ENCODE results near the gene FH. TPM values are rescaled to one million over a fixed set of nuclear protein-coding genes. Genes with fewer than 3 reads are reported as not detected.

FH gene
- total and polyA plus RNA-seq, 2 of the 13 experiments (the other 11 are each of a cell fraction or from before 2014, with no cell fraction given) = 39.2 to 152 TPM

- BruUV-seq (replicated peaks) = no TSS peak
- intact Hi-C loops (cut with micrococcal nuclease; ENCODE audit: unreplicated experiment) = no loop called here
- CTCF ChIA-PET (ENCODE audit: low intra/inter-chr PET ratio, low total read pairs) = no interaction called here
- FAIRE-seq = no peak
- no peaks in the 10 kb centered on the region for H3K27me3 ChIP-seq (ENCODE audit: control insufficient read depth in 1 of 2, insufficient read depth in 2 of 2, low read length in 2 of 2)
- peaks cover 10% of the 10 kb centered on the region; the same call in 1 of the 2 replicates for H3K4me1 ChIP-seq (ENCODE audit: insufficient read depth, low read length)
- WGBS (ENCODE audit: low lambda C conversion rate) = 75% methylated on average over 3 of the region's 3 CpGs
- H3K79me2 ChIP-seq (ENCODE audit: insufficient read depth, low read length) = no peaks in the 10 kb centered on the region
- no peaks in the 10 kb centered on the region for H3K36me3 ChIP-seq (replicated peaks in 1 of 2; ENCODE audit: control insufficient read depth in 1 of 2, insufficient read depth in 2 of 2, low read length in 2 of 2)
- POLR2A ChIA-PET = no interaction called here
- H3K9ac ChIP-seq (ENCODE audit: insufficient read depth, low read depth, low read length) = no peak overlapping the region
- in situ Hi-C loops (cut with HindIII; ENCODE audit: extremely low pct_ligation_motif_present, low pct_unique_long_range_greater_than_20kb) = no loop called here
- TF ChIP-seq ZSCAN20 (CRISPR knock-in tag; IDR thresholded peaks at IDR 0.05; ENCODE audit: borderline replicate concordance) (no peak), ARID2 (CRISPR knock-in tag; IDR thresholded peaks at IDR 0.05; ENCODE audit: borderline replicate concordance) (no peak), E2F1 (CRISPR knock-in tag; IDR thresholded peaks at IDR 0.05) (no peak), HBP1 (CRISPR knock-in tag; IDR thresholded peaks at IDR 0.05; ENCODE audit: low read depth) (no peak), ZNF782 (CRISPR knock-in tag; IDR thresholded peaks at IDR 0.05; ENCODE audit: borderline replicate concordance) (no peak), ZHX2 (IDR thresholded peaks at IDR 0.05; ENCODE audit: low read depth) (no peak), ZHX2 (CRISPR knock-in tag; IDR thresholded peaks at IDR 0.05; ENCODE audit: borderline replicate concordance) (no peak), CREB3 (CRISPR knock-in tag; IDR thresholded peaks at IDR 0.05) (no peak), ZFP90 (CRISPR knock-in tag; IDR thresholded peaks at IDR 0.05; ENCODE audit: borderline replicate concordance) (no peak)
- no peak overlapping the region for H3K27ac ChIP-seq (ENCODE audit: extremely low read length, insufficient read depth, low read length)
- H4K20me1 ChIP-seq (ENCODE audit: insufficient read depth, low read length) = no peaks in the 10 kb centered on the region
- H3K9me3 ChIP-seq (ENCODE audit: low read length) = no peaks in the 10 kb centered on the region
- H3K4me3 ChIP-seq (replicated peaks in 1 of 3; ENCODE audit: insufficient read depth in 1 of 3, low read depth in 2 of 3, low read length in 3 of 3) = no peak overlapping the region
- H3K4me2 ChIP-seq (ENCODE audit: low read depth, low read length) = no peak overlapping the region
- no peak for ATAC-seq
- DNase-seq (ENCODE audit: low spot score) = no peak
- no peak overlapping the region for H2AFZ ChIP-seq (ENCODE audit: low read length)
These were observed 36.0 kb upstream of the FH start for GRCh38 chr1:241555526-241555925.
